ENCODE data around the gene PDZD2.
"Not testable (repeated sequence)": the region's sequence is repeated elsewhere in the genome, so short reads cannot be mapped to it uniquely, and the experiment has no call there.

Gene PDZD2

GRCh38 chr5:31776294-31776693, 137.4 kb downstream of the PDZD2 start:
- not testable (repeated sequence) for DNase-seq

- no peak for DNase-seq
These were observed 138.2 kb downstream of the PDZD2 start for GRCh38 chr5:31776976-31777651.

GRCh38 chr5:31781772-31782171, 142.8 kb downstream of the PDZD2 start:
- no peak for DNase-seq

GRCh38 chr5:31783086-31783645, 144.2 kb downstream of the PDZD2 start:
- no peak for DNase-seq

GRCh38 chr5:31783731-31784130, 144.8 kb downstream of the PDZD2 start:
- DNase-seq: no peak

GRCh38 chr5:31786090-31786631, 147.2 kb downstream of the PDZD2 start:
- no peak for DNase-seq

- no peak for DNase-seq
These were observed 155.1 kb downstream of the PDZD2 start for GRCh38 chr5:31794009-31794408.

- no peak for DNase-seq
These were observed 159.2 kb downstream of the PDZD2 start for GRCh38 chr5:31798168-31798567.

GRCh38 chr5:31800351-31800750, 161.4 kb downstream of the PDZD2 start:
- no peak for DNase-seq

GRCh38 chr5:31805785-31806400, 167.0 kb downstream of the PDZD2 start:
- DNase-seq: no peak

GRCh38 chr5:31806561-31806960, 167.6 kb downstream of the PDZD2 start:
- DNase-seq: no peak

GRCh38 chr5:31807789-31808540, 169.0 kb downstream of the PDZD2 start:
- DNase-seq: no peak

- peak; percentile 64 for DNase-seq
These were observed 170.3 kb downstream of the PDZD2 start for GRCh38 chr5:31809050-31809870.

- no peak for DNase-seq
These were observed 172.3 kb downstream of the PDZD2 start for GRCh38 chr5:31811210-31811609.

GRCh38 chr5:31815376-31815775, 176.4 kb downstream of the PDZD2 start:
- no peak for DNase-seq

GRCh38 chr5:31819926-31820516, 181.1 kb downstream of the PDZD2 start:
- DNase-seq: no peak

- no peak for DNase-seq
These were observed 184.5 kb downstream of the PDZD2 start for GRCh38 chr5:31823472-31823871.

GRCh38 chr5:31824869-31825517, 186.1 kb downstream of the PDZD2 start:
- DNase-seq: no peak

GRCh38 chr5:31825518-31826068, 186.7 kb downstream of the PDZD2 start:
- peak; percentile 61 for DNase-seq

GRCh38 chr5:31827867-31828266, 188.9 kb downstream of the PDZD2 start:
- DNase-seq: no peak

GRCh38 chr5:31832966-31833365, 194.0 kb downstream of the PDZD2 start:
- no peak for DNase-seq
